Measurements from ENCODE around the gene CAMK2N2.

DNA sequence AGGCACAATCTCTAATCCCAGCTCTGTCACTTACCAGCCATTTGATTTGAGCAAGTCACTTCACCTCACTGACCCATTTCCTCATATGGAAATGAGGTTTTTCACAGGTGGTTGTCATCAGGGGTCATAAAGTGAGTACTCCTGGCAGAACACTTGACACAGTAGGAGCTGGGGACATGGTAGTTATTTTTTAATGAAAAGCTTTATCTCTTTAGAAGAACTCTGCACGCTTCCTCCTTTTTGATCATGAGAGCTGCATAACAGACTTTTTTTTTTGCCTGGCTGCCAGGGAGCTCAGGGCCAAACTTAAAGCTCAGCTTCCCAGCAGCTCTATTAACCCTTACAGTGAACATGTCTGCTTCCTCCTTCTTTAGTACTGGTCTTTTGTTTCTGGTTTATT is 23.5 kb downstream of the CAMK2N2 start:
- TF ChIP-seq, protein P1, sequence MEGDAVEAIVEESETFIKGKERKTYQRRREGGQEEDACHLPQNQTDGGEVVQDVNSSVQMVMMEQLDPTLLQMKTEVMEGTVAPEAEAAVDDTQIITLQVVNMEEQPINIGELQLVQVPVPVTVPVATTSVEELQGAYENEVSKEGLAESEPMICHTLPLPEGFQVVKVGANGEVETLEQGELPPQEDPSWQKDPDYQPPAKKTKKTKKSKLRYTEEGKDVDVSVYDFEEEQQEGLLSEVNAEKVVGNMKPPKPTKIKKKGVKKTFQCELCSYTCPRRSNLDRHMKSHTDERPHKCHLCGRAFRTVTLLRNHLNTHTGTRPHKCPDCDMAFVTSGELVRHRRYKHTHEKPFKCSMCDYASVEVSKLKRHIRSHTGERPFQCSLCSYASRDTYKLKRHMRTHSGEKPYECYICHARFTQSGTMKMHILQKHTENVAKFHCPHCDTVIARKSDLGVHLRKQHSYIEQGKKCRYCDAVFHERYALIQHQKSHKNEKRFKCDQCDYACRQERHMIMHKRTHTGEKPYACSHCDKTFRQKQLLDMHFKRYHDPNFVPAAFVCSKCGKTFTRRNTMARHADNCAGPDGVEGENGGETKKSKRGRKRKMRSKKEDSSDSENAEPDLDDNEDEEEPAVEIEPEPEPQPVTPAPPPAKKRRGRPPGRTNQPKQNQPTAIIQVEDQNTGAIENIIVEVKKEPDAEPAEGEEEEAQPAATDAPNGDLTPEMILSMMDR (conservative IDR thresholded peaks at IDR 0.05) = no peak
- no peak for TF ChIP-seq ZFX (IDR thresholded peaks at IDR 0.05)

Measured in C4-2B (cell line).